PC-3 (cell line): ENCODE data around the gene TMCC3.

Source experiments
- CTCF ChIP-seq: fragments of 300-600 bp; sonication (generic); conservative IDR thresholded peaks from 2 replicates; pipeline ENCODE4 v1.5.1; 2017; ENCODE audit warnings: antibody characterized with exemption, low read depth, mild to moderate bottlenecking, low read length
- EZH2 ChIP-seq: fragments of 300-600 bp; sonication (generic); IDR thresholded peaks from one replicate; pipeline ENCODE4 v1.6.1; 2017; ENCODE audit warnings: antibody characterized with exemption, mild to moderate bottlenecking, low read length; ENCODE audit not compliant: unreplicated experiment
- EZH2phosphoT487 ChIP-seq: fragments of 300-600 bp; sonication (generic); IDR thresholded peaks from 2 replicates; pipeline ENCODE4 v1.6.1; 2018; ENCODE audit warnings: mild to moderate bottlenecking, antibody characterized with exemption, low read length, borderline replicate concordance

GRCh38 chr12:94690198-94690771 is 39.9 kb upstream of the TMCC3 start:
- TF ChIP-seq CTCF (no peak), EZH2 (no peak), EZH2phosphoT487 (no peak)
